CD14-positive monocyte (primary cell): Measurements from ENCODE around the gene KRT6B. TPM values are rescaled to one million over a fixed set of nuclear protein-coding genes. Genes with fewer than 3 reads are reported as not detected.

ENCODE experiments used
- DNase-seq, 3 donors: peaks; one replicate each; pipeline ENCODE4 v3.0.0-alpha.2; 2011 to 2022
- H2AFZ ChIP-seq: 2 replicates; pipeline ENCODE4 v1.6.0; 2012; ENCODE audit warnings: mild to moderate bottlenecking, low read depth, low read length, inconsistent platforms; ENCODE audit not compliant: insufficient read depth, poor library complexity, severe bottlenecking
- H3K27ac ChIP-seq, 2 donors: 1 replicate in 1 of 2; 2 replicates in 1 of 2; pipeline ENCODE4 v1.5.1; 2012 to 2013; ENCODE audit warnings: low read length in 2 of 2, control low read depth in 1 of 2, inconsistent platforms in 1 of 2, low read depth in 1 of 2, mild to moderate bottlenecking in 1 of 2
- H3K27me3 ChIP-seq, 2 donors: one replicate each; pipeline versions ENCODE4 v1.6.0 to v1.6.1; 2011 to 2013; ENCODE audit warnings: low read length in 2 of 2; ENCODE audit not compliant: control insufficient read depth in 2 of 2, insufficient read depth in 2 of 2
- H3K36me3 ChIP-seq, 2 donors: replicated peaks in 1 of 2; 1 replicate in 1 of 2; 2 replicates in 1 of 2; pipeline versions ENCODE4 v1.5.1 to v1.6.1; 2012 to 2013; ENCODE audit warnings: low read length in 2 of 2, control low read depth in 1 of 2, inconsistent platforms in 1 of 2, mild to moderate bottlenecking in 1 of 2; ENCODE audit not compliant: insufficient read depth in 2 of 2, control insufficient read depth in 1 of 2
- H3K4me1 ChIP-seq, 2 donors: 1 replicate in 1 of 2; 2 replicates in 1 of 2; pipeline versions ENCODE4 v1.5.1 to v1.6.1; 2012 to 2013; ENCODE audit warnings: low read length in 2 of 2, control low read depth in 1 of 2, inconsistent platforms in 1 of 2, mild to moderate bottlenecking in 1 of 2, moderate library complexity in 1 of 2; ENCODE audit not compliant: insufficient read depth in 2 of 2, control insufficient read depth in 1 of 2
- H3K4me2 ChIP-seq: replicated peaks from 2 replicates; pipeline ENCODE3; 2012; ENCODE audit warnings: low read length, moderate library complexity, mild to moderate bottlenecking; ENCODE audit not compliant: poor library complexity, severe bottlenecking; ENCODE audit errors: extremely low read depth
- H3K4me3 ChIP-seq, 3 experiments: fragments of 200-600 bp in 1 of 3; sonication (generic) in 1 of 3; replicated peaks in 1 of 3; 1 replicate in 2 of 3; 2 replicates in 1 of 3; pipeline ENCODE4 v1.5.1; 2011 to 2013; ENCODE audit warnings: low read length in 3 of 3, mild to moderate bottlenecking in 3 of 3, control low read depth in 2 of 3, low read depth in 2 of 3, inconsistent platforms in 1 of 3, moderate library complexity in 1 of 3
- H3K79me2 ChIP-seq: 2 replicates; pipeline ENCODE4 v1.6.0; 2012; ENCODE audit warnings: mild to moderate bottlenecking, control low read depth, inconsistent platforms, low read length, moderate library complexity; ENCODE audit not compliant: insufficient read depth
- H3K9ac ChIP-seq: 2 replicates; pipeline ENCODE4 v1.6.0; 2017; ENCODE audit warnings: low read length, mild to moderate bottlenecking; ENCODE audit not compliant: insufficient read depth, poor library complexity, severe bottlenecking
- H3K9me3 ChIP-seq, 2 donors: replicated peaks in 1 of 2; 1 replicate in 1 of 2; 2 replicates in 1 of 2; pipeline versions ENCODE4 v1.5.1 to v1.6.1; 2012 to 2013; ENCODE audit warnings: low read length in 2 of 2, control low read depth in 1 of 2; ENCODE audit not compliant: control insufficient read depth in 1 of 2, insufficient read depth in 1 of 2
- H4K20me1 ChIP-seq: 2 replicates; pipeline ENCODE4 v1.6.0; 2012; ENCODE audit warnings: mild to moderate bottlenecking, low read length, control low read depth, moderate library complexity; ENCODE audit not compliant: insufficient read depth
- H3K27ac Mint-ChIP-seq, 7 donors: one replicate each; pipeline ENCODE4 v1.8.0; 2020; ENCODE audit warnings: mild to moderate bottlenecking in 7 of 7, mixed read lengths in 7 of 7, moderate library complexity in 6 of 7, inconsistent platforms in 2 of 7
- H3K27me3 Mint-ChIP-seq, 3 donors: one replicate each; pipeline ENCODE4 v1.8.0; 2021 to 2022; ENCODE audit warnings: low read depth in 3 of 3, mild to moderate bottlenecking in 3 of 3, mixed read lengths in 3 of 3, moderate library complexity in 3 of 3, inconsistent platforms in 1 of 3
- H3K36me3 Mint-ChIP-seq, 2 donors: one replicate each; pipeline ENCODE4 v1.8.0; 2020; ENCODE audit warnings: mixed read lengths in 2 of 2, inconsistent platforms in 1 of 2, mild to moderate bottlenecking in 1 of 2
- H3K4me1 Mint-ChIP-seq: one replicate; pipeline ENCODE4 v1.8.0; 2020; ENCODE audit warnings: mild to moderate bottlenecking, mixed read lengths
- H3K4me3 Mint-ChIP-seq, 2 donors: one replicate each; pipeline ENCODE4 v1.8.0; 2020; ENCODE audit warnings: mild to moderate bottlenecking in 2 of 2, mixed read lengths in 2 of 2, moderate library complexity in 1 of 2
- H3K9me3 Mint-ChIP-seq, 7 donors: one replicate each; pipeline ENCODE4 v1.8.0; 2020 to 2022; ENCODE audit warnings: mixed read lengths in 7 of 7, mild to moderate bottlenecking in 6 of 7, moderate library complexity in 6 of 7, inconsistent platforms in 2 of 7
- CTCF ChIP-seq: fragments of 200-600 bp; IDR thresholded peaks from one replicate; pipeline ENCODE4 v1.8.0; 2022; ENCODE audit warnings: antibody characterized with exemption, mild to moderate bottlenecking
- WGBS: methylation state at CpG from one replicate; pipeline ENCODE4 v1.1.5; 2013; ENCODE audit warnings: missing lambda C conversion rate; ENCODE audit not compliant: insufficient coverage; 5-methylcytosine and 5-hydroxymethylcytosine counted together
- intact Hi-C, 2 donors: fragments of 100-400 bp; cut with micrococcal nuclease; formaldehyde crosslinking; loops; one replicate each; pipeline versions ENCODE4 v1.15.0 to v1.15.1; 2023
- polyA plus RNA-seq, 3 donors: library from polyadenylated mRNA; depleted of rRNA in 1 of 3; unstranded in 2 of 3; stranded (reverse) in 1 of 3; fragments of 300-500 nt in 2 of 3; fragments of >200 nt in 1 of 3; fragmentation: Illumina TruSeq in 2 of 3; gene quantifications; 1 replicate in 2 of 3; 2 replicates in 1 of 3; pipeline ENCODE4 v1.2.3, GENCODE V29; 2012 to 2021

KRT6B gene
- polyA plus RNA-seq, 3 donors = not detected

- H3K27ac Mint-ChIP-seq = no peak overlapping the region
- H3K9me3 Mint-ChIP-seq = peaks cover 0 to 5% (median 0%) of the 10 kb centered on the region in 7 donors
- no peaks in the 10 kb centered on the region for H3K79me2 ChIP-seq
- H3K4me1 ChIP-seq = no peaks in the 10 kb centered on the region
- no peaks in the 10 kb centered on the region for H3K9me3 ChIP-seq
- no peaks in the 10 kb centered on the region for H3K4me1 Mint-ChIP-seq
- H3K27me3 ChIP-seq = no peaks in the 10 kb centered on the region
- H3K4me3 Mint-ChIP-seq = no peak overlapping the region
- H2AFZ ChIP-seq = peak overlapping the region; percentile 21
- H3K9ac ChIP-seq = no peak overlapping the region
- no peak for TF ChIP-seq CTCF
- H3K27ac ChIP-seq = no peak overlapping the region
- DNase-seq = no peak
- no peak overlapping the region for H3K4me2 ChIP-seq
- H3K4me3 ChIP-seq = no peak overlapping the region
- no peaks in the 10 kb centered on the region for H3K36me3 ChIP-seq
- H3K36me3 Mint-ChIP-seq = no peaks in the 10 kb centered on the region
- H4K20me1 ChIP-seq = no peaks in the 10 kb centered on the region
- intact Hi-C loops = no loop called here
- WGBS = 74% methylated on average over 4 of the region's 6 CpGs
- peaks cover 6 to 21% (median 15%) of the 10 kb centered on the region in 3 donors for H3K27me3 Mint-ChIP-seq
These were observed 5.4 kb downstream of the KRT6B start for GRCh38 chr12:52446367-52447045.

DNA sequence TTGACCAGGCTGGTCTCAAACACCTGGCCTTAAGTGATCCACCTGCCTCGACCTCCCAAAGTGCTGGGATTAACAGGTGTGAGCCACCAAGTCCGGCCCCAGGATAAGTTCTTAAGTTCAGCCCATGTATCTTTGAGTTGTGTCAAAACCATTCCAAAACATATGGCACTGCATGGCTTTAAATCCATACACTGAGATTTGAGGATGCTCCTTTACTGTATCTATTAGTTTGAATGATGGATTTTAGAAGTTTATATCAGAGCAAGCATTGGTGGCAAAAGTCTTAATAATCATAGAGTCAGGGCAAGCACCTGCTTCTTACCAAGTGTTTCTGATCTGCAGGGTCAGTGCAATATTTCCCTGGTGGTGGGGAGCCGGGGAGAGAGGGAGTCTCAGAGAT is 6.1 kb downstream of the KRT6B start:
- 59% methylated on average over 2 of the region's 3 CpGs for WGBS

More for the DNA sequence above, 6.1 kb downstream of the KRT6B start:
- Histone ChIP-seq H3K79me2 (no peaks in the 10 kb centered on the region), H3K9ac (no peak overlapping the region), H3K36me3 (no peaks in the 10 kb centered on the region), H3K4me2 (no peak overlapping the region), H2AFZ (no peak overlapping the region), H3K4me3 (no peak overlapping the region), H3K27ac (no peak overlapping the region), H3K4me1 (no peaks in the 10 kb centered on the region), H3K9me3 (no peaks in the 10 kb centered on the region), H3K27me3 (no peaks in the 10 kb centered on the region), H4K20me1 (no peaks in the 10 kb centered on the region)
- no peak for DNase-seq
- Mint-ChIP-seq H3K9me3 (peaks cover 0 to 7% (median 0%) of the 10 kb centered on the region in 7 donors), H3K36me3 (no peaks in the 10 kb centered on the region), H3K27me3 (peaks cover 7 to 21% (median 20%) of the 10 kb centered on the region in 3 donors), H3K4me1 (no peaks in the 10 kb centered on the region), H3K4me3 (no peak overlapping the region), H3K27ac (no peak overlapping the region)
- intact Hi-C loops = no loop called here
- TF ChIP-seq CTCF = no peak
